H1 (cell line): Measurements from ENCODE around the gene HS3ST6. TPM values are rescaled to one million over a fixed set of nuclear protein-coding genes. Genes with fewer than 3 reads are reported as not detected.
A peak's percentile ranks its signal among the peaks of the same experiment; 100 is the strongest.

Experiments
- CTCF ChIA-PET: fragments of 300-600 bp; sonication (Branson Sonifier 250); formaldehyde crosslinking; loops from one replicate; lab custom pipeline; 2021; ENCODE audit not compliant: partially characterized antibody; lab: Charles Lee
- POLR2A ChIA-PET: fragments of 300-600 bp; sonication (Branson Sonifier 250); formaldehyde crosslinking; loops from one replicate; lab custom pipeline; 2021; ENCODE audit warnings: inconsistent platforms; ENCODE audit not compliant: partially characterized antibody; lab: Charles Lee
- DNase-seq, 2 experiments: peaks; one replicate each; pipeline versions ENCODE4 v3.0.0 to v3.0.0-alpha.2; 2010 to 2022; ENCODE audit warnings: low spot score in 2 of 2, low read depth in 1 of 2, mixed read lengths in 1 of 2
- FAIRE-seq: peaks from 2 replicates; lab custom pipeline; 2011; peaks lifted over from hg19 to GRCh38; lab: Jason Lieb, UNC
- H2AFZ ChIP-seq: 2 replicates; pipeline ENCODE4 v1.8.1; 2012; ENCODE audit warnings: low read length, inconsistent platforms
- H2AK5ac ChIP-seq: 2 replicates; pipeline ENCODE4 v1.6.1; 2013; ENCODE audit warnings: low read depth, low read length
- H2BK120ac ChIP-seq: replicated peaks from 2 replicates; pipeline ENCODE3; 2013; ENCODE audit warnings: low read depth, low read length, inconsistent platforms
- H2BK12ac ChIP-seq: 2 replicates; pipeline ENCODE4 v1.6.1; 2013; ENCODE audit warnings: low read depth, low read length
- H2BK15ac ChIP-seq: 2 replicates; pipeline ENCODE4 v1.6.1; 2013; ENCODE audit warnings: low read length
- H2BK20ac ChIP-seq: 2 replicates; pipeline ENCODE4 v1.6.1; 2013; ENCODE audit warnings: low read length
- H2BK5ac ChIP-seq: 2 replicates; pipeline ENCODE4 v1.6.1; 2013; ENCODE audit warnings: low read depth, low read length
- H3K14ac ChIP-seq: 2 replicates; pipeline ENCODE4 v1.6.1; 2013; ENCODE audit warnings: inconsistent platforms; ENCODE audit not compliant: insufficient read length
- H3K18ac ChIP-seq: 2 replicates; pipeline ENCODE4 v1.6.1; 2013; ENCODE audit warnings: low read length; ENCODE audit errors: extremely low read depth
- H3K23ac ChIP-seq: 2 replicates; pipeline ENCODE4 v1.6.1; 2013; ENCODE audit warnings: inconsistent platforms; ENCODE audit not compliant: insufficient read length
- H3K23me2 ChIP-seq: 2 replicates; pipeline ENCODE4 v1.6.1; 2013; ENCODE audit warnings: low read depth, low read length
- H3K27ac ChIP-seq: 2 replicates; pipeline ENCODE4 v1.6.1; 2011; ENCODE audit warnings: low read depth, low read length, inconsistent platforms
- H3K27me3 ChIP-seq, 4 experiments: replicated peaks in 1 of 4; 1 replicate in 1 of 4; 2 replicates in 3 of 4; pipeline versions ENCODE4 v1.6.1 to v1.8.1; 2011 to 2013; ENCODE audit warnings: low read length in 3 of 4, mild to moderate bottlenecking in 3 of 4, inconsistent platforms in 2 of 4, mixed read lengths in 2 of 4, moderate library complexity in 1 of 4; ENCODE audit not compliant: control insufficient read depth in 3 of 4, insufficient read depth in 3 of 4; ENCODE audit errors: extremely low read depth in 1 of 4
- H3K36me3 ChIP-seq, 4 experiments: 2 replicates each; pipeline versions ENCODE4 v1.6.1 to v1.8.1; 2011 to 2013; ENCODE audit warnings: mild to moderate bottlenecking in 4 of 4, low read length in 3 of 4, moderate library complexity in 2 of 4, control low read depth in 1 of 4, inconsistent platforms in 1 of 4; ENCODE audit not compliant: insufficient read depth in 4 of 4, control insufficient read depth in 2 of 4
- H3K4ac ChIP-seq: replicated peaks from 2 replicates; pipeline ENCODE3; 2013; ENCODE audit warnings: low read length, low read depth, mixed read lengths, inconsistent platforms; ENCODE audit not compliant: insufficient read length
- H3K4me1 ChIP-seq, 4 experiments: replicated peaks in 1 of 4; 1 replicate in 1 of 4; 2 replicates in 3 of 4; pipeline versions ENCODE4 v1.6.1 to v1.8.1; 2011 to 2013; ENCODE audit warnings: low read length in 3 of 4, inconsistent platforms in 2 of 4, mixed read lengths in 1 of 4; ENCODE audit not compliant: insufficient read depth in 4 of 4, control insufficient read depth in 3 of 4
- H3K4me2 ChIP-seq, 2 experiments: 2 replicates each; pipeline versions ENCODE4 v1.6.1 to v1.8.1; 2011 to 2013; ENCODE audit warnings: low read depth in 2 of 2, low read length in 2 of 2, control low read depth in 1 of 2, inconsistent platforms in 1 of 2, mild to moderate bottlenecking in 1 of 2; ENCODE audit not compliant: insufficient read depth in 1 of 2
- H3K4me3 ChIP-seq, 4 experiments: fragments of 200-600, 300-600 bp in 1 of 4; sonication (generic), shearing (Covaris generic), sonication (Bioruptor Twin) in 1 of 4; 2 replicates each; pipeline versions ENCODE4 v1.5.1 to v1.8.1; 2011 to 2016; ENCODE audit warnings: low read length in 4 of 4, low read depth in 3 of 4, control low read depth in 2 of 4, inconsistent platforms in 2 of 4, mild to moderate bottlenecking in 2 of 4, mixed read lengths in 1 of 4, moderate library complexity in 1 of 4; ENCODE audit not compliant: insufficient read depth in 2 of 4; ENCODE audit errors: extremely low read depth in 1 of 4
- H3K56ac ChIP-seq: replicated peaks from 2 replicates; pipeline ENCODE3; 2013; ENCODE audit warnings: low read depth, mild to moderate bottlenecking, mixed read lengths, low read length, inconsistent platforms; ENCODE audit not compliant: insufficient read length
- H3K79me1 ChIP-seq: 2 replicates; pipeline ENCODE4 v1.6.1; 2013; ENCODE audit warnings: low read depth, low read length, control low read depth
- H3K79me2 ChIP-seq, 2 experiments: 2 replicates each; pipeline versions ENCODE4 v1.6.1 to v1.8.1; 2012 to 2013; ENCODE audit warnings: low read length in 2 of 2, mild to moderate bottlenecking in 2 of 2, inconsistent platforms in 1 of 2; ENCODE audit not compliant: insufficient read depth in 2 of 2, control insufficient read depth in 1 of 2
- H3K9ac ChIP-seq, 4 experiments: replicated peaks in 1 of 4; 1 replicate in 1 of 4; 2 replicates in 3 of 4; pipeline versions ENCODE4 v1.6.1 to v1.8.1; 2011 to 2013; ENCODE audit warnings: low read depth in 3 of 4, low read length in 3 of 4, control low read depth in 2 of 4, mild to moderate bottlenecking in 2 of 4, moderate library complexity in 2 of 4, inconsistent platforms in 1 of 4; ENCODE audit errors: extremely low read depth in 1 of 4
- H3K9me3 ChIP-seq, 2 experiments: 2 replicates each; pipeline versions ENCODE4 v1.6.1 to v1.8.1; 2012 to 2013; ENCODE audit warnings: mild to moderate bottlenecking in 2 of 2, moderate library complexity in 2 of 2, control low read depth in 1 of 2, inconsistent platforms in 1 of 2, low read depth in 1 of 2, low read length in 1 of 2, mixed read lengths in 1 of 2; ENCODE audit not compliant: insufficient read depth in 2 of 2
- H4K20me1 ChIP-seq, 2 experiments: replicated peaks in 1 of 2; 2 replicates each; pipeline versions ENCODE3 to v1.8.1; 2011 to 2013; ENCODE audit warnings: inconsistent platforms in 2 of 2, low read length in 2 of 2, mild to moderate bottlenecking in 1 of 2; ENCODE audit not compliant: insufficient read depth in 2 of 2, control insufficient read depth in 1 of 2
- H4K5ac ChIP-seq: 2 replicates; pipeline ENCODE4 v1.6.1; 2013; ENCODE audit warnings: low read length, low read depth, mixed read lengths, inconsistent platforms; ENCODE audit not compliant: insufficient read length
- H4K8ac ChIP-seq: 2 replicates; pipeline ENCODE4 v1.8.0; 2013; ENCODE audit warnings: mild to moderate bottlenecking, moderate library complexity, low read length, inconsistent platforms; ENCODE audit not compliant: insufficient read depth; ENCODE audit errors: extremely low read depth
- H4K91ac ChIP-seq: replicated peaks from 2 replicates; pipeline ENCODE3; 2013; ENCODE audit warnings: low read length, mixed read lengths, inconsistent platforms; ENCODE audit not compliant: insufficient read length
- CEBPB ChIP-seq: IDR thresholded peaks from 2 replicates; pipeline ENCODE4 v1.6.1; 2012; ENCODE audit warnings: low read depth, low read length
- CTCF ChIP-seq, 3 experiments: IDR thresholded peaks; 1 replicate in 2 of 3; 2 replicates in 1 of 3; pipeline versions ENCODE4 v1.5.1 to v1.6.1; 2011; ENCODE audit warnings: low read length in 3 of 3, mild to moderate bottlenecking in 3 of 3, inconsistent platforms in 2 of 3, low read depth in 1 of 3, moderate library complexity in 1 of 3; ENCODE audit not compliant: insufficient read depth in 1 of 3; ENCODE audit errors: control extremely low read depth in 1 of 3
- HDAC2 ChIP-seq, 2 experiments: fragments of 300-600 bp in 1 of 2; sonication (generic) in 1 of 2; IDR thresholded peaks; 2 replicates each; pipeline ENCODE4 v1.6.1; 2011 to 2012; ENCODE audit warnings: low read depth in 2 of 2, low read length in 2 of 2, mild to moderate bottlenecking in 2 of 2, moderate library complexity in 2 of 2, borderline replicate concordance in 1 of 2, inconsistent platforms in 1 of 2
- RAD21 ChIP-seq, 2 experiments: IDR thresholded peaks in 1 of 2; conservative IDR thresholded peaks in 1 of 2; 2 replicates each; pipeline ENCODE4 v1.6.1; 2011; ENCODE audit warnings: low read depth in 2 of 2, low read length in 2 of 2, improper control_type of control experiment in 1 of 2, inconsistent platforms in 1 of 2, mild to moderate bottlenecking in 1 of 2, moderate library complexity in 1 of 2
- ZNF274 ChIP-seq: IDR thresholded peaks from 2 replicates; pipeline ENCODE4 v1.7.0; 2012; ENCODE audit warnings: low read length, borderline replicate concordance; ENCODE audit errors: extremely low read depth
- WGBS, 2 experiments: shearing (Covaris generic) in 1 of 2; methylation state at CpG; one replicate each; pipeline versions ENCODE4 v1.1.6 to v1.1.7; 2013 to 2015; ENCODE audit warnings: low lambda C conversion rate in 2 of 2, mixed read lengths in 2 of 2, inconsistent platforms in 1 of 2, low coverage in 1 of 2, missing lambda C conversion rate in 1 of 2; ENCODE audit not compliant: insufficient replicate concordance in 2 of 2, insufficient coverage in 1 of 2, insufficient read length in 1 of 2; ENCODE audit errors: extremely low coverage in 1 of 2, missing lambda C conversion rate in 1 of 2; 5-methylcytosine and 5-hydroxymethylcytosine counted together
- polyA plus RNA-seq, 7 experiments: library from polyadenylated mRNA; depleted of rRNA in 3 of 7; stranded (reverse) in 5 of 7; unstranded in 2 of 7; fragments of >200 nt in 5 of 7; fragments of 200-250 nt in 2 of 7; gene quantifications; 1 replicate in 5 of 7; 2 replicates in 1 of 7; 4 replicates in 1 of 7; pipeline versions ENCODE4 v1.2.1 to v1.2.3, GENCODE V29; 2011 to 2013; ENCODE audit warnings: missing spikeins in 2 of 7, mixed read lengths in 2 of 7
- total RNA-seq: library from RNA; stranded (reverse); fragmentation: NEBNext Ultra II Directional; extraction: Animal tissue kit (Norgen Biotek cat#: 25700); gene quantifications from 2 replicates; pipeline ENCODE4 v1.2.1, GENCODE V29; 2021
- TF ChIP-seq, protein P1 (sequence below): IDR thresholded peaks from 2 replicates; pipeline ENCODE4 v1.6.1; 2012; ENCODE audit warnings: inconsistent platforms

HS3ST6 gene
- total and polyA plus RNA-seq, 2 of the 8 experiments (the other 6 are each of a cell fraction or from before 2014, with no cell fraction given) = 0.36 to 0.39 TPM

GRCh38 chr16:1884155-1884760 lies 34.0 kb downstream of the HS3ST6 start:
- no peaks in the 10 kb centered on the region for H3K79me1 ChIP-seq
- no peak overlapping the region for H2AFZ ChIP-seq
- WGBS, 2 experiments = 80% methylated on average over 13 of the region's 13 CpGs; no CpG with 5 or more reads in 1 of the 2 experiments

More at GRCh38 chr16:1884155-1884760, 34.0 kb downstream of the HS3ST6 start:
- H3K23me2 ChIP-seq = no peaks in the 10 kb centered on the region
- no peak overlapping the region for H4K5ac ChIP-seq
- H2BK5ac ChIP-seq = no peak overlapping the region
- no peak overlapping the region for H2BK15ac ChIP-seq
- H4K91ac ChIP-seq = no peak overlapping the region
- H3K9ac ChIP-seq = no peak overlapping the region
- no peak overlapping the region for H2AK5ac ChIP-seq
- H3K4me1 ChIP-seq = no peaks in the 10 kb centered on the region
- no peak overlapping the region for H3K23ac ChIP-seq
- no peaks in the 10 kb centered on the region for H3K27me3 ChIP-seq
- POLR2A ChIA-PET = interaction anchor here (2.0 kb wide), 1 partner anchor 81 kb away, joined by 8 read pairs; the partner anchor contains the start of gene RPS2
- no peaks in the 10 kb centered on the region for H3K9me3 ChIP-seq
- no peak overlapping the region for H2BK20ac ChIP-seq
- no peak overlapping the region for H3K56ac ChIP-seq
- no peak overlapping the region for H3K4me3 ChIP-seq
- H3K14ac ChIP-seq = no peak overlapping the region
- no peak overlapping the region for H3K4ac ChIP-seq
- H3K18ac ChIP-seq = no peak overlapping the region
- no peaks in the 10 kb centered on the region for H3K79me2 ChIP-seq
- H3K4me2 ChIP-seq = no peak overlapping the region
- FAIRE-seq = no peak
- no peaks in the 10 kb centered on the region for H4K20me1 ChIP-seq
- no peak overlapping the region for H2BK120ac ChIP-seq
- no peaks in the 10 kb centered on the region for H3K36me3 ChIP-seq
- H2BK12ac ChIP-seq = no peak overlapping the region
- DNase-seq = no peak
- CTCF ChIA-PET = interaction anchor here (0.8 to 2.3 kb wide), 18 partner anchors 8 to 452 kb away, joined by 3 to 10 read pairs (median 4); no protein-coding TSS in a partner anchor
- H4K8ac ChIP-seq = no peak overlapping the region
- peak in 1 of 3 experiments; percentile 37; a peak in 1 of 4 replicates for TF ChIP-seq CTCF (IDR thresholded peaks at IDR 0.05; ENCODE audit: control extremely low read depth in 1 of 3, insufficient read depth in 1 of 3, low read depth in 1 of 3, low read length in 3 of 3)
- TF ChIP-seq RAD21 (IDR thresholded peaks at IDR 0.05 in 1 of 2, conservative IDR thresholded peaks at IDR 0.05 in 1 of 2; ENCODE audit: low read depth in 2 of 2, low read length in 2 of 2) = 0 out of 4 replicates have a peak, but pooled peaks of 1 of the 2 experiments have one; percentile 12
- no peak for TF ChIP-seq HDAC2 (IDR thresholded peaks at IDR 0.05; ENCODE audit: borderline replicate concordance in 1 of 2, low read depth in 2 of 2, low read length in 2 of 2)
- TF ChIP-seq ZNF274 = no peak
- TF ChIP-seq, protein P1, sequence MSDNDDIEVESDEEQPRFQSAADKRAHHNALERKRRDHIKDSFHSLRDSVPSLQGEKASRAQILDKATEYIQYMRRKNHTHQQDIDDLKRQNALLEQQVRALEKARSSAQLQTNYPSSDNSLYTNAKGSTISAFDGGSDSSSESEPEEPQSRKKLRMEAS = no peak
- peak; percentile 85 for TF ChIP-seq CEBPB
- H3K27ac ChIP-seq = no peak overlapping the region
